Activated T-helper 2 cell treated with anti-CD3 and anti-CD28 coated beads, Interferon-gamma antibody, Interleukin-2, Interleukin-4, amounts not matched to agents 10 μg/mL and 5 μg/mL and 100 μg/mL, durations not matched to agents 14 hours and 24 hours and 36 hours (primary cell): ENCODE measurements around the gene E2F1. TPM values are rescaled to one million over a fixed set of nuclear protein-coding genes. Genes with fewer than 3 reads are reported as not detected.
A peak's percentile ranks its signal among the peaks of the same experiment; 100 is the strongest.

Experiments
- DNase-seq: peaks from one replicate; pipeline ENCODE4 v3.0.0; 2021; ENCODE audit warnings: low spot score
- H3K27ac Mint-ChIP-seq: one replicate; pipeline ENCODE4 v1.8.0; 2021; ENCODE audit warnings: mixed read lengths
- H3K27me3 Mint-ChIP-seq: one replicate; pipeline ENCODE4 v1.8.0; 2021; ENCODE audit warnings: low read depth, mixed read lengths
- H3K36me3 Mint-ChIP-seq: one replicate; pipeline ENCODE4 v1.8.0; 2021; ENCODE audit warnings: low read depth, mixed read lengths
- H3K4me1 Mint-ChIP-seq: one replicate; pipeline ENCODE4 v1.8.0; 2021; ENCODE audit warnings: low read depth, mixed read lengths
- H3K4me3 Mint-ChIP-seq: one replicate; pipeline ENCODE4 v1.8.0; 2021; ENCODE audit warnings: low read depth, mild to moderate bottlenecking, moderate library complexity, mixed read lengths
- H3K9me3 Mint-ChIP-seq: one replicate; pipeline ENCODE4 v1.8.0; 2021; ENCODE audit warnings: mixed read lengths
- intact Hi-C: fragments of 100-400 bp; cut with micrococcal nuclease; formaldehyde crosslinking; loops from one replicate; pipeline ENCODE4 v1.15.1; 2023
- total RNA-seq: library from RNA; stranded (reverse); gene quantifications from 2 replicates; pipeline ENCODE4 v1.2.3, GENCODE V29; 2022

Gene E2F1
- total RNA-seq, 1 donor from 2014 or later: 63.8 TPM

GRCh38 chr20:33688938-33689424 is 2.8 kb upstream of the E2F1 start:
- intact Hi-C loops: loop anchor here (1.0 to 10.0 kb wide), 4 partner anchors 20 to 306 kb away; partner anchors contain the start of genes CHMP4B and RALY
- DNase-seq: no peak
- Mint-ChIP-seq H3K4me1 (peaks cover 53% of the 10 kb centered on the region), H3K4me3 (no peak overlapping the region), H3K27me3 (no peaks in the 10 kb centered on the region), H3K9me3 (no peaks in the 10 kb centered on the region), H3K27ac (peak overlapping the region; percentile 87), H3K36me3 (peaks cover 11% of the 10 kb centered on the region)

DNA sequence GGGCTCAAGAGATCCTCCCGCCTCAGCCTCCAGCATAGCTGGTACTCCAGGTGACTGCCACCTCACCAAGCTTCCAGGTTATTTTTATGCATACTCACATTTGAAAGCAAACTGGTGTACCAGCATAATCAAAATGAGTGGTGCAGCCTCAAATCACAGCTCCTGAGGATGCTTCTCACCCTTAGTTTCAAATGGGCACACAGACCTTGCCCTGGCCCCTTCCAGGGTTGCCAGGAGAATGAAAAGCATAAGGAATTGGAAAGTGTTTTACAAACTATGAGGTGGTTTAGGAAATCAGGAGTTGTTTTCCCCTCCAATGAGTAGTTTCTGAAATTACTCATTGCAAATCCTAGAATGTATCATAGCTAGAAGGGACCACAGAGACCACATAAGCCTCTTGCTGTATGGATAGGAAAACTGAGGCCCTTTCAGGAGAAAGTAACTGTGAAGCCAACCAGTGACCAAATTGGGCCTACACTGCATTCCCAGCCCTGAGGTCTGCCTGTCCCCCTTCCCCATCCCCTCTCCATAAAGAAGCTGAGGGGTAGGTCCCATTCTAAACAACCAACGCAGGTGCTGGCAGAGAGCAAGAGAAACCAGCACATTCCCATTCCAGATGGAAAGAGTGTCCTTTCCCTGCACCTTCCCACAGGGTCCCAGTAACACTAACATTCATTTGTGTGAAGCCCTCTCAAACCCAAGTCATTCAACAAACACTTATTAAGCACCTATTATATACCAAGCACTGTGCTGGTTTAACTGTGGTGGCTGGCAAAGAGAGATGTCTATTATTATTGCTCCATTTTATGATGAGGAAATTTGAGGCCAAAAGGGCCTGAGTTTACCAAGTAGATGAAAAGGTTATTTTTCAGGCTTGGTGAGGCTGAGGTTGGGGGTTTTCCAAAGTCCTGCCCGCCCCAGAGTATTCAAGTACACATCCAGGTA is 2.1 kb upstream of the E2F1 start:
- Mint-ChIP-seq H3K4me1 (peaks cover 54% of the 10 kb centered on the region), H3K27me3 (no peaks in the 10 kb centered on the region), H3K9me3 (no peaks in the 10 kb centered on the region), H3K36me3 (peaks cover 12% of the 10 kb centered on the region), H3K27ac (peak overlapping the region; percentile 87), H3K4me3 (no peak overlapping the region)
- no peak for DNase-seq
- intact Hi-C loops: loop anchor here (1.0 to 10.0 kb wide), 4 partner anchors 21 to 307 kb away; partner anchors contain the start of genes CHMP4B and RALY

DNA sequence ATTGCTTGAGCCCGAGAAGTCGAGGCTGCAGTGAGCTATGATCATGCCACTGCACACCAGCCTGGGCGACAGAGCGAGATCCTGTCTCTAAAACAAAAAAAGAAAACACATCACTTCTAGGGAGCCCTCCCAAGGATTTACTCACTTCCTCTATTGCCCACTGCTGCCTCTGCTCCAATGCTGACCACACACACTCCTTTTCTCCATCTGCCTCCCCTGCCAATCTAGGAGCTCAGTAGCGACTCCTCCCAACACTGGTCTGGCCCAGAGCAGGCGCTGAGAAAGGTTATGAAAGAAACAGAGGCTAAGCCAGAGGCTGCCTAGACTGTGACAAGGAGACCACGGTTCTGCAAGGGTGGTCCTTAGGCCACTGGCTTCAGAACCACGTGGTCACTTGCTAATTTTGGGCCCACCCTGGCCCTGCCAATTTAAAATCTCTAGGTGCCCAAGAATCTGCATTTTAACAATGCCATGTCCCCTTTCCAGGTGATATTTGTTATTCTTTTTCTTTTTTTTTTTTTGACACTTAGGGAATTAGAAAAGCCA is 1.3 kb upstream of the E2F1 start:
- intact Hi-C loops: loop anchor here (5.0 to 10.0 kb wide), 2 partner anchors 125 to 307 kb away; partner anchors contain the start of genes CHMP4B and RALY
- peak overlapping the region; percentile 49 for H3K27ac Mint-ChIP-seq
- DNase-seq: no peak
- H3K4me1 Mint-ChIP-seq: peaks cover 59% of the 10 kb centered on the region
- H3K36me3 Mint-ChIP-seq: peaks cover 18% of the 10 kb centered on the region
- H3K27me3 Mint-ChIP-seq: no peaks in the 10 kb centered on the region
- H3K4me3 Mint-ChIP-seq: peak overlapping the region; percentile 33
- H3K9me3 Mint-ChIP-seq: no peaks in the 10 kb centered on the region

DNA sequence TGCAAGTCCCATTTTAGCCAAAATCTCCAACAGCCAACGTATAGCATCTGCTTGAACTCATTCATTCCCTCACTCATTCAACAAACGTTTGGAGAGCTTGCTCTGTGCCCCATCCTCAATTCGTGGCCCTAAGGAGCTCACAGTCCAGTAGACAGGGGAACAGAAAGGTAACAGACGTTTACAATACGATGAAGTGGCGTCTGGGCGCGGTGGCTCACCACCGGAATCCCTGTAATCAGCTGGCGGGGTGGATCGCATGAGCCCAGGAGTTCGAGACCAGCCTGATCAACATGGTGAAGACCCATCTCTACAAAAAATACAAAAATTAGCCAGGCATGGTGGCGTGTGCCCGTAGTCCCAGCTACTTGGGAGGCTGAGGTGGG is 790 bp upstream of the E2F1 start:
- peak overlapping the region; percentile 63 for H3K4me3 Mint-ChIP-seq
- H3K9me3 Mint-ChIP-seq: no peaks in the 10 kb centered on the region
- intact Hi-C loops: loop anchor here (1.0 to 10.0 kb wide), 3 partner anchors 21 to 308 kb away; partner anchors contain the start of genes ACTL10, CHMP4B and RALY
- H3K4me1 Mint-ChIP-seq: peaks cover 61% of the 10 kb centered on the region
- no peaks in the 10 kb centered on the region for H3K27me3 Mint-ChIP-seq
- DNase-seq: no peak
- peaks cover 19% of the 10 kb centered on the region for H3K36me3 Mint-ChIP-seq
- H3K27ac Mint-ChIP-seq: peak overlapping the region; percentile 74

DNA sequence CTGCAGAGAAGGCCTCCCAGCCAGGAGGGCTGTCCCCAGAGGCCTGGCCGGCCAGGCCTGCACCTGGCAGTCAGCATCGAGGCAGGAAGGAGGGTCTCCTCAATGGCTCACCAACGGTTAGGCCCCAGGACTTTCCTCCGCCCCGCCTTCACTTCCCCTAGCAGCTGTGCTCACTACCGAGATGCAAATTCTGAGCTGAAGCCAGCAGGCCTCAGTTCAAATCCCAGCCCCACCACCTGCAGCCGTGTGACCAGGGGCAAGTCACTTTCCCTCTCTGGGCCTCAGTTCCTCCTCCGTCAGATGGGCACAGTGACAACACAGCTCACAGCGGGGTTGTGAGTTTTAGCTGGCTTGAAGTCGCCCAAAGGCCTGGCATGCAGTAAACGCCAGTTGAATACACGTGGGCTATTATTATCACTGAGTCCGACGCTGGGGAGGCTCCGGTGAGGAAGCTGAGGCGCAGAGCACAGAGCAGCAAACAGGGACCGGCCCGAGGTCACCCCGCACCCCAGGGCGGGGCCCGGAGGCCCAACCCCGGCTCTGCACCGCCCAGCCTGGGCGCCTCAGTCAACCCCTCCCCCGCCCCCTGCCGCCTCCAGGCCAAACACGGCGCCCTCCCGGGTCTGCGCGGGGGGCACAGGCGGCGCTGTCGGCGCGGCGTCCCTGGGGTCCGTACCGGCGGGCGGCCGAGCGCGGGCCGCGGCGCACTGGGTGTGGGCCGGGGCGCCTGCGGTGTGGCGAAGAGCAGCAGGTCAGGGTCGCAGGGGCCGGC is 671 bp downstream of the E2F1 start:
- intact Hi-C loops: loop anchor here (1.0 to 10.0 kb wide), 3 partner anchors 19 to 309 kb away; partner anchors contain the start of genes ACTL10, CHMP4B and RALY
- Mint-ChIP-seq H3K9me3 (no peaks in the 10 kb centered on the region), H3K27me3 (no peaks in the 10 kb centered on the region), H3K27ac (peak overlapping the region; percentile 91), H3K36me3 (peaks cover 32% of the 10 kb centered on the region), H3K4me1 (peaks cover 74% of the 10 kb centered on the region), H3K4me3 (peak overlapping the region; percentile 92)
- peak; percentile 67 for DNase-seq

- Mint-ChIP-seq H3K4me1 (peaks cover 74% of the 10 kb centered on the region), H3K36me3 (peaks cover 34% of the 10 kb centered on the region), H3K27me3 (no peaks in the 10 kb centered on the region), H3K27ac (peak overlapping the region; percentile 91), H3K9me3 (no peaks in the 10 kb centered on the region), H3K4me3 (peak overlapping the region; percentile 92)
- DNase-seq: no peak
- intact Hi-C loops: loop anchor here (5.0 to 10.0 kb wide), 2 partner anchors 128 to 310 kb away; partner anchors contain the start of genes CHMP4B and RALY
Observed at GRCh38 chr20:33684533-33685327, 1.5 kb downstream of the E2F1 start.

DNA sequence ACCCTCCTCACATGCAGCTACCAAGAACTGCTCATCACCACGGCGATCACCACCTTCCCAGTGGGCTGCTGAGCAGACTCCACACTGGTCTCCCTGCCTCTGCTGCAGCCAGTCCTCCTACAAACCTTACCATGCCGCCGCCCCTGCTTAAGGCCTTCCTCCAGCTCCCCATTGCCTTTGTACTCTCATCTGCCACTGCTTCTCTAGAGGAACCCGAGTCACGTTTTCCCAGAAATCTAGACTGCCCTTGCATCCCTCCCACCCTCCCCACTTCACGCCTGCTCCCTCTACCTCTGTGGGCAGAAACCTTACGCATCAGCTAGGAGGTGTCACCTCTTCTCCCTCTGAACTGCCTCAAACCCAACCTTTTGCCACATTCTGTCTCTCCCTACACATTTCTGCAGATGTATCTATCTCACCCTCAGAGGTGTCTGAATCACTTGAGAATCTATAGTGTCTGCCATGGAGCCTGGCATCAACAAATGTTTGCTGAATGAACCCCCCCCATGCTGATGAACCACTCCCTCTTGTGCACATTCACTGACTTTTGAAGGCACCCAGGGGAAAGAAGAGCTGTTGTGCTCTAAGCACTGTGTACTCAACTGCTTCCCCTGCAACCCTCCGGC is 4.3 kb downstream of the E2F1 start:
- intact Hi-C loops: loop anchor here (10.0 kb wide), 1 partner anchor 313 kb away; the partner anchor contains the start of gene RALY
- Mint-ChIP-seq H3K27me3 (no peaks in the 10 kb centered on the region), H3K4me1 (peaks cover 65% of the 10 kb centered on the region), H3K36me3 (peaks cover 59% of the 10 kb centered on the region), H3K4me3 (peak overlapping the region; percentile 22), H3K9me3 (no peaks in the 10 kb centered on the region), H3K27ac (peak overlapping the region; percentile 71)
- no peak for DNase-seq

- H3K4me1 Mint-ChIP-seq: peaks cover 61% of the 10 kb centered on the region
- H3K27me3 Mint-ChIP-seq: no peaks in the 10 kb centered on the region
- peak overlapping the region; percentile 71 for H3K27ac Mint-ChIP-seq
- DNase-seq: no peak
- H3K36me3 Mint-ChIP-seq: peaks cover 64% of the 10 kb centered on the region
- no peaks in the 10 kb centered on the region for H3K9me3 Mint-ChIP-seq
- no peak overlapping the region for H3K4me3 Mint-ChIP-seq
- intact Hi-C loops: loop anchor here (10.0 kb wide), 1 partner anchor 314 kb away; the partner anchor contains the start of gene RALY
Observed at GRCh38 chr20:33681288-33681687, 4.9 kb downstream of the E2F1 start.

GRCh38 chr20:33680686-33681085 is 5.5 kb downstream of the E2F1 start:
- DNase-seq: no peak
- H3K4me1 Mint-ChIP-seq: peaks cover 61% of the 10 kb centered on the region
- no peaks in the 10 kb centered on the region for H3K9me3 Mint-ChIP-seq
- peaks cover 69% of the 10 kb centered on the region for H3K36me3 Mint-ChIP-seq
- intact Hi-C loops: loop anchor here (10.0 kb wide), 1 partner anchor 314 kb away; the partner anchor contains the start of gene RALY
- peak overlapping the region; percentile 13 for H3K4me3 Mint-ChIP-seq
- H3K27ac Mint-ChIP-seq: peak overlapping the region; percentile 49
- no peaks in the 10 kb centered on the region for H3K27me3 Mint-ChIP-seq

DNA sequence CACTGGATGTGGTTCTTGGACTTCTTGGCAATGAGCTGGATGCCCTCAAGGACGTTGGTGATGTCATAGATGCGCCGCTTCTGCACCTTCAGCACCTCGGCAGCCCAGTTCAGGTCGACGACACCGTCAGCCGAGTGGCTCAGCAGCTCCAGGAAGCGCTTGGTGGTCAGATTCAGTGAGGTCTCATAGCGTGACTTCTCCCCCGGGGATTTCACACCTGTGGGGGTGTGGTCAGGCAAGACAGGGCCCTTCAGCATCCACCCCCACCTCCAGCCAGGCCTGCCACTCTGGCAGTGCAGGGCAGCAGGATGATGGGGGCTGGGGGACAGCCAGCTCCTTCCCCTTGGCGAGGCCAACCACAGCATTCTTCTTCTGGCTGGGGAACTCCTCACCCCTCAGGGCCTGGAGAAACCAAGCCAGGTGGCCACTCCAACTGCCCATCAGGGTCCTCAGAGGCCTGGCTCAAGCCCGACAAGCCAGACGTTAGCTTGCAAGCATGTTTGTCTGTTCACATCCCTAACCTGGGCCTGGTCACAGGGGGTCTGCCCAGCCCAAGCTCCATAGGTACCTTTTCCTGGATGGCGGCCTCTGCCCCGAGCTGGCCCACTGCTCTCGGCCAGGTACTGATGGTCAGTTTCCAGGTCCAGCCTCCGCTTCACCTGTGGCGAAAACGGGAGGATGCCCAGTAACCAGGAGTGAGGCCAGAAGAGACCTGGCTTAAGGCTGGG is 6.3 kb downstream of the E2F1 start:
- DNase-seq: no peak

More for the DNA sequence above, 6.3 kb downstream of the E2F1 start:
- Mint-ChIP-seq H3K9me3 (no peaks in the 10 kb centered on the region), H3K36me3 (peaks cover 74% of the 10 kb centered on the region), H3K27ac (peak overlapping the region; percentile 72), H3K27me3 (no peaks in the 10 kb centered on the region), H3K4me1 (peaks cover 60% of the 10 kb centered on the region), H3K4me3 (no peak overlapping the region)
- intact Hi-C loops: loop anchor here (10.0 kb wide), 1 partner anchor 315 kb away; the partner anchor contains the start of gene RALY
